ENCODE results near the gene ROR2. TPM values are rescaled to one million over a fixed set of nuclear protein-coding genes. Genes with fewer than 3 reads are reported as not detected.

Gene ROR2
- total RNA-seq, 1 experiment from 2014 or later: 2.7 TPM

DNA sequence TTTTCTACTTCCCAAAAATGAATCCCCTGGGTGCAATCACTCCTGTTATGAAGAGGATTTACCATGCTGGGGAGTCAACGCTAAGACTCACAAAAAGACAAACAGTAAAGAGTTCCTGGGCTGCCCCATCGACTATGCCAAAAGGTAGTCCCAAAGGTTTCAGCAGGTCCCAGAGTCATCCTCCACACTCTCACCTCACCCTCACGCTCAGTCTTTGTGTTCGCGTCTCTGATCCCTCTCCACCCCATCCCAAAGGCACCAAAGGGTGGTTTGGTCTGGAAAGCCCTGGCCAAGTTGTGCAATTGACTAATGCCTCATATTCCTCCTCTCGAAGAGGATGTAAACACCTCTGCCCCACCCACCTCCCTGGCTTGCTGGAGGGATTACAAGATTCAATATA, 286.2 kb downstream of the ROR2 start:
- Histone ChIP-seq H3K27me3 (ENCODE audit: insufficient read depth, low read length) (no peaks in the 10 kb centered on the region), H2BK5ac (ENCODE audit: insufficient read length, low read length) (no peak overlapping the region), H3K27ac (ENCODE audit: insufficient read length, low read depth, low read length) (no peak overlapping the region), H4K20me1 (ENCODE audit: control insufficient read depth, insufficient read depth, insufficient read length) (no peaks in the 10 kb centered on the region), H2AFZ (ENCODE audit: low read length) (no peak overlapping the region), H3T11ph (ENCODE audit: low read length) (no peak overlapping the region), H3K4me2 (ENCODE audit: insufficient read depth, insufficient read length, low read length) (no peak overlapping the region), H2AK5ac (ENCODE audit: insufficient read length, low read length) (no peak overlapping the region), H2BK15ac (ENCODE audit: low read depth, low read length) (no peak overlapping the region), H4K8ac (replicated peaks; ENCODE audit: insufficient read length, low read depth, low read length) (no peak overlapping the region), H3K79me1 (ENCODE audit: insufficient read depth, low read depth, low read length, poor library complexity, severe bottlenecking) (no peaks in the 10 kb centered on the region), H4K5ac (ENCODE audit: insufficient read length, low read depth, low read length) (no peak overlapping the region), H3K4ac (ENCODE audit: low read depth, low read length) (no peak overlapping the region), H3K18ac (ENCODE audit: insufficient read length, low read depth, low read length) (no peak overlapping the region), H4K91ac (ENCODE audit: insufficient read length, low read depth, low read length) (no peak overlapping the region), H3K9ac (ENCODE audit: extremely low read depth, insufficient read length, low read length) (no peak overlapping the region), H2BK12ac (ENCODE audit: insufficient read length, low read depth, low read length) (no peak overlapping the region), H2BK20ac (ENCODE audit: low read depth, low read length, poor library complexity, severe bottlenecking) (no peak overlapping the region), H3K56ac (ENCODE audit: insufficient read length, low read depth, low read length) (no peak overlapping the region), H3K4me1 (ENCODE audit: insufficient read depth, low read length) (no peaks in the 10 kb centered on the region), H3K14ac (ENCODE audit: insufficient read depth, low read length) (no peak overlapping the region), H2BK120ac (ENCODE audit: low read depth, low read length, poor library complexity, severe bottlenecking) (no peak overlapping the region), H3K79me2 (ENCODE audit: insufficient read depth, low read length) (no peaks in the 10 kb centered on the region), H3K23me2 (ENCODE audit: insufficient read length, low read depth, low read length, poor library complexity, severe bottlenecking) (no peaks in the 10 kb centered on the region), H3K9me3 (ENCODE audit: control insufficient read depth, low read depth, low read length) (no peaks in the 10 kb centered on the region), H3K23ac (ENCODE audit: insufficient read length, low read depth, low read length) (no peak overlapping the region)
- Mint-ChIP-seq H3K4me1 (peaks cover 10 to 11% of the 10 kb centered on the region in 2 experiments), H3K27me3 (ENCODE audit: low read depth) (peaks cover 5% of the 10 kb centered on the region), H3K27ac (no peak overlapping the region; a peak in 1 of 7 replicates), H3K4me3 (no peak overlapping the region), H3K9me3 (no peaks in the 10 kb centered on the region), H3K36me3 (ENCODE audit: insufficient read depth in 1 of 3, low read depth in 3 of 3) (no peaks in the 10 kb centered on the region; a peak in 1 of 7 replicates)
- DNase-seq: no peak
- no CpG with 5 or more reads among the region's 6 CpGs for WGBS (ENCODE audit: extremely low coverage, insufficient read length, low lambda C conversion rate)
- TF ChIP-seq CTCF (conservative IDR thresholded peaks at IDR 0.05): no peak
